Omental fat pad (tissue), 4 donors: Measurements from ENCODE around the gene CWC22. TPM values are rescaled to one million over a fixed set of nuclear protein-coding genes. Genes with fewer than 3 reads are reported as not detected.
"Not testable (repeated sequence)": the region's sequence is repeated elsewhere in the genome, so short reads cannot be mapped to it uniquely, and the experiment has no call there.

Experiments
- ATAC-seq: fragments of 150-250 bp; one replicate; pipeline ENCODE4 v1.9.1; 2016; ENCODE audit warnings: mild to moderate bottlenecking, moderate library complexity; ENCODE audit not compliant: low FRiP score
- DNase-seq: peaks from one replicate; pipeline ENCODE4 v3.0.0-alpha.2; 2019; ENCODE audit warnings: low spot score
- CTCF ChIP-seq, 3 donors: fragments of 450-650 bp; IDR thresholded peaks; one replicate each; pipeline ENCODE4 v1.5.1; 2016 to 2017; ENCODE audit warnings: antibody characterized with exemption in 3 of 3, mild to moderate bottlenecking in 3 of 3, moderate library complexity in 2 of 3
- total RNA-seq, 4 donors: library from RNA; depleted of rRNA; stranded (reverse); fragments of >200 nt; gene quantifications; one replicate each; pipeline ENCODE4 v1.1.0, GENCODE V29; 2016

Gene CWC22
- total RNA-seq = 10 to 100 TPM; 16.4 to 21.8 (median 18.2) TPM

- ATAC-seq (peak; percentile 95), DNase-seq (peak; percentile 81)
- TF ChIP-seq CTCF (IDR thresholded peaks at IDR 0.05) = no peak
Observed at GRCh38 chr2:180006781-180007579, at the start of gene CWC22. CWC22 (minus strand) TSS chr2:180007297; CDS start chr2:179993341, 13,956 bp downstream.

- TF ChIP-seq CTCF (IDR thresholded peaks at IDR 0.05) = no peak
- ATAC-seq = no peak
- no peak for DNase-seq
Observed at GRCh38 chr2:180056367-180057118, 49.4 kb upstream of the CWC22 start.

GRCh38 chr2:180054576-180054975 is 47.5 kb upstream of the CWC22 start:
- DNase-seq = not testable (repeated sequence)

GRCh38 chr2:180050246-180050645 is 43.1 kb upstream of the CWC22 start:
- ATAC-seq (no peak), DNase-seq (no peak)
- TF ChIP-seq CTCF (IDR thresholded peaks at IDR 0.05) = no peak

More at GRCh38 chr2:180054576-180054975, 47.5 kb upstream of the CWC22 start:
- ATAC-seq = not testable (repeated sequence)

GRCh38 chr2:180048251-180048650 is 41.2 kb upstream of the CWC22 start:
- no peak for DNase-seq
- no peak for TF ChIP-seq CTCF (IDR thresholded peaks at IDR 0.05)
- no peak for ATAC-seq

GRCh38 chr2:180046776-180047175 is 39.7 kb upstream of the CWC22 start:
- DNase-seq (no peak), ATAC-seq (no peak)
- no peak for TF ChIP-seq CTCF (IDR thresholded peaks at IDR 0.05)

- TF ChIP-seq CTCF (IDR thresholded peaks at IDR 0.05) = no peak
- no peak for DNase-seq
- no peak for ATAC-seq
Observed at GRCh38 chr2:180046202-180046601, 39.1 kb upstream of the CWC22 start.
